Measurements from ENCODE around the gene CBX8.

Gene CBX8

DNA sequence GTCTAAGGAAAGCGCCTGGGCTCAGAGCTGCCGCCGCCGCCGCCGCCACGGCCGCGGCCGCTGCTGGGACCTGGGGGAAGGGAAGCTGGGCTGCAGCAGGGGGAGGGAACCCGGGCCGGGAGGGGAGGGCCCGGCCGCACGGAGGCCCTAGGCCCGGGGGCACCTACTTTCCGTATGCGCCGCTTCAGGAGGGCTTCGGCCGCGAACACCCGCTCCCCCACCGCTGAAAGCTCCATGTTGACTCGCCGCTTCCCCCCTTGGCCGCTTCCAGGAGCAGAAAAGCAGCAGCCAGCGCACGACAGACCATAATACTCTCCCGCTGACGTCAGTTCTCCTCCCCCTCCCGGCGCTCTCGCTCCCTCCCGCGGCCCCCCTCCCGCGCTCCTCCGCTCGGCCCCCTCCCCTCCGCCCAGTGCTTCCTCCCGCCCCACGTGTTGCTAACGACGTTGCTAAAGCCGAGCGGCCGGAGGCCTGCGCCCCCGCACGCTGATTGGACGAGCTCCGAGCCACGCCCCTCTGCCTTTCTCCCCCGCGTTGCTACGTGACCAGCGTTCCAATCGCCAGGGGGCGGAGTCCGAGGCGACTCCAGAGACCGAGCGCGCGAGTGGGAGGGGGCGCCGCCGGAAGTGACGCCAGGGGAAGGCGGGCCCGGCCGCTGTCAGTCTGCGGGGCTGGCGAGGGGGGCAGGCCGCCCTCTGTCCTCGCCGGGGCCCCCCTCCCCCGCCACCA is at the start of gene CBX8:
Gene CBX8, minus strand, starts transcription at position 315 of the 729 bp plus-strand sequence. Its CDS starts 79 bp downstream, at position 236.
- peak; percentile 99 to 100 for DNase-seq

DNA sequence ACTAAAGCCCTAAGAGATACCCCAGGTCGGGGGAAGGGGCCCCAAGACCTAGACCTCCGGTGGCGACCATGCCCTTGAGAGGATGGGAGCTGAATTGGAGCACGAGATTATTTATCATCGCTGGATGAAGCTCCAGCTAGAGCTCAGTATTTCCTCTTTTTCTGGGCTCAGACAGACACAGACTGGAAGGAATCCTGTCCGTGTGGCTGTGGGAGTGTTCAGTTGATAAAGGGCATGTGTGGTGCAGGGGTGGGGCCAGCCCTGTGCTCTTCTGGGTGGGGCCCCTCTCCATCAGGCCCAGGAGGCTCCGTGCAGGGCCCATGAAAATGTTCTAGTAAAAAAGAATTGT is 48.7 kb upstream of the CBX8 start:
- DNase-seq: no peak

DNA sequence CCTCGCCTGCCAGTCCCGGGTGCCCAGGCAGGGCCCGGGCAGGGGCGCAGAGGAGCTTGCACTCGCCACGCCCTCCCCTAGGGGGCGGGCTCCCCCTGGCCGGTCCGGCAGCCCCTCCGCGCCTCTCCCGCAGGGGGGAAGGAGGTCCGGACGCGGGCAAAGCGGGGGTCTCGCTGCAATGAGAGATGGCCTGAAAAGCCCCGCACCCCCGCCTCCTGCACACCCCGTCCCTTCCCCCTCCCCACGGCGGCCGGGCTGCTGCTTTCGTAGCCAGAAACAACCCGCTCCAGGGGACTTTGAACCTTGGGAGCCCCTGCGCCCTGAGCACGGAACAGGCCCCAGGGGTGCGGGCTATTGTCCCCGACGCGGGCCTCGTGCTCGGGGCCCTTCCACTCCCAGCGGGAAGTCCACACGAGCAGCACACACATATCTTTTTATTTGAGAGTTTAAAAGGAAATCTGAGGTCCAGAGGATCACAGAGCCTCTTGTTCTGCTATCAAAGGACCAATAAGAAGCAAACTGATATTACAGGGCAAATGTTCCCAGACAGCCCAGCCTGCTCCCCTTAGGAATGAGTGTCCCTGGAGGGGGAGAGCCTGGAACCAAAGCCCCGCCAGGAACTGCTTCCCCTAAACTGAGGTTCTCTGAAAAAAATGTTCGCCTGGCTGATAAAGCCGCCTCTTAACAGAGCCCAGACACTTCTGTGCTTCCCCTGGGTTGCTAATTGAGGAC is 48.2 kb upstream of the CBX8 start:
- DNase-seq: peak; percentile 63

DNA sequence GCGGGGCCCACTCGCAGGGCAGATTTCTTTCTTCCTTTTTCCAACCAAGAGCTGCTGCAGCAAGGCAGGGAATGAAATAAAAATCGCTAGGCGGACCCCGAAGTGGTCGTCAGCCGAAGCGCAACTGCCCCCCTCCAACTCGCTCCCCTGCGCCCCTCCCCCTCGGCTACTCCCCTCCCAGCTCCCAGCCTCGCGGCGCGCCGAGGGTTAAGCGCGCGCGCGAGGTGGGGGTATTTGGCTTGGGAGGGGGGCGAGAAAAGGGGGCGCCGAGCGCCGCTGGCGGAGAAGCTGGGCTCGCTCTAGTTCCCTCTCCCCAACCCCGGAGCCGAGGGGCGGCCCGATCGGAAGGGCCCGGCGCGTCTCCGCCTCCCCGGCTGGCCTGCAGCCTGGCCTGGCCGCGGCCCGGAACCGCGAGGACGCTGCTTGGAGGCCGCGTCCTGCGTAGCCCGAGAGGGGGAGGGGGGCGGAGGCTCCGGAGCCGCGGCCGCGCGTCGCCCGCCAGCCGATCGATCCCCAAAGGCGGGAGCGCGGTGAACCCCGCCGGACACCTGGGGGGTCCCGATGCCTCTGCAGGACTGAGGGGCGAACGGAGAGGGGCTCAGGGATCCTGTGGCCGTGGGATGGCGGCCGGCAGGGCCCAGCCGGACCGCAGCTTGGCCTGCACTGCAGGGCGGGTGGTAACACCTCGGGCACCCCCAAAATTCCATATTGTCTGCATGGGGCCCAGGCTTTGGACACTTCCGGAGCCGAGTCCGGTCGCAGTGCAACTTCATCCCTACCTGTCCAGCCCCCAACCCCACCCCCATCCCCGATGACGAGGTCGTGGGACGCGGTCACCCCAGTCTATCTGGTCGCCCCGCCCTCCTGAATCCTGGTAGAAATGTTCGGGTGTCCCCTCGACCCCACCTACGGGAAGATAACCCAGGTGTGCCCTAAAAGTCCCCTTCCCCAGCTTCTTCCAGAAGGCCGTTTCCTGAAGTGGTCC is 47.2 kb upstream of the CBX8 start:
- no peak for DNase-seq

DNA sequence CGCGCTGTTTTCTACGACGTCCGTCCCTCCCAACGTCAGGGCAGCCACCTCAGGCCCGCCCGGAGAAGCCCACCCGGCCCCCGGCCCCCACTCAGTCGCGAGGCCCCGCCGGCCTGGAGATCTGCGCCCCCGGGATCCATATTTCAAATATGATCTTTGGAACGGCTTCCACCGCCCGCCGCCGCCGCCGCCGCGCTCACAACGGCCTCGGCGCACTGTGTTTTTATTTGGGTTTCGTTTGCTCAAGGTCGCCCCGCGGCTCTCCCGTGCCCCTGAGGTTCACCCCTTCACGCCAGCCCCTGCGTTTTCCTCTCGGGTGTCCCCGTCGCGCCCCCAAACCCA is 46.6 kb upstream of the CBX8 start:
- no peak for DNase-seq

DNA sequence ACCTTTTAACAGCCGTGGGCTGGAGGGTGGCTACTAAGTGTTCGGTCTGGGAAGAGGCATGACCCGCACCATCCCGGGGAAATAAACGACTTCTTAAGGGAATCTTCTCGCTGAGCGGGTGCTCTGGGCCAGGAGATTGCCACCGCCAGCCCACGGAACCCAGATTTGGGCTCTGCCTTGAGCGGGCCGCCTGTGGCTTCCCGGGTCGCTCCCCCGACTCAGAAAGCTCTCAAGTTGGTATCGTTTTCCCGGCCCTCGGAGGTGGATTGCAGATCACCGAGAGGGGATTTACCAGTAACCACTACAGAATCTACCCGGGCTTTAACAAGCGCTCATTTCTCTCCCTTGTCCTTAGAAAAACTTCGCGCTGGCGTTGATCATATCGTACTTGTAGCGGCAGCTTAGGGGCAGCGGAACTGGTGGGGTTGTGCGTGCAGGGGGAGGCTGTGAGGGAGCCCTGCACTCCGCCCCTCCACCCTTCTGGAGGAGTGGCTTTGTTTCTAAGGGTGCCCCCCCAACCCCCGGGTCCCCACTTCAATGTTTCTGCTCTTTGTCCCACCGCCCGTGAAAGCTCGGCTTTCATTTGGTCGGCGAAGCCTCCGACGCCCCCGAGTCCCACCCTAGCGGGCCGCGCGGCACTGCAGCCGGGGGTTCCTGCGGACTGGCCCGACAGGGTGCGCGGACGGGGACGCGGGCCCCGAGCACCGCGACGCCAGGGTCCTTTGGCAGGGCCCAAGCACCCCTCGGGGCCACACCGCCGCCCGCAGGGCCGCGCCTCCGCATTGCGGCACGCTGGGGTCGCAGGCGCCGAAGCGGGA is 46.0 kb upstream of the CBX8 start:
- DNase-seq: no peak

DNA sequence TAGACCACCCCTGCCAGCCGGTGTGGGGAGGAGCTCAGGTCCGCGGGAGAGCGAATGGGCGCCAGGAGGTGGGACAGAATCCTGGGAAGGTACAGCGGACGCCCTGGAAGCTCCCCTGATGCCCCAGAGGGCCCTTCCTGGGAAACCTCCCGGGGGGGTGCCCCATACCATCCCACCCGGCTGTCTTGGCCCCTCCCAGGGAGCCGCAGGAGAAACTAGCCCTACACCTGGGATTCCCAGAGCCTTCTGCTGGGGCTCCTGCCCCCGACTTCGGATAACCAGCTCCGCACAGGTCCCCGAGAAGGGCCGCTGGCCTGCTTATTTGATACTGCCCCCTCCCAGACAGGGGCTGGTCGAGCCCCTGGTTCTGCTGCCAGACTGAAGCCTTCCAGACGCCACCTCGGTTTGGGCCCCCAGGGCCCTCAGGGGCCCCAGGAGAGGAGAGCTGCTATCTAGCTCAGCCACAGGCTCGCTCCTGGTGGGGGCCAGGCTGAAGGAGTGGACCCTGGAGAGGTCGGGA is 45.3 kb upstream of the CBX8 start:
- no peak for DNase-seq

DNA sequence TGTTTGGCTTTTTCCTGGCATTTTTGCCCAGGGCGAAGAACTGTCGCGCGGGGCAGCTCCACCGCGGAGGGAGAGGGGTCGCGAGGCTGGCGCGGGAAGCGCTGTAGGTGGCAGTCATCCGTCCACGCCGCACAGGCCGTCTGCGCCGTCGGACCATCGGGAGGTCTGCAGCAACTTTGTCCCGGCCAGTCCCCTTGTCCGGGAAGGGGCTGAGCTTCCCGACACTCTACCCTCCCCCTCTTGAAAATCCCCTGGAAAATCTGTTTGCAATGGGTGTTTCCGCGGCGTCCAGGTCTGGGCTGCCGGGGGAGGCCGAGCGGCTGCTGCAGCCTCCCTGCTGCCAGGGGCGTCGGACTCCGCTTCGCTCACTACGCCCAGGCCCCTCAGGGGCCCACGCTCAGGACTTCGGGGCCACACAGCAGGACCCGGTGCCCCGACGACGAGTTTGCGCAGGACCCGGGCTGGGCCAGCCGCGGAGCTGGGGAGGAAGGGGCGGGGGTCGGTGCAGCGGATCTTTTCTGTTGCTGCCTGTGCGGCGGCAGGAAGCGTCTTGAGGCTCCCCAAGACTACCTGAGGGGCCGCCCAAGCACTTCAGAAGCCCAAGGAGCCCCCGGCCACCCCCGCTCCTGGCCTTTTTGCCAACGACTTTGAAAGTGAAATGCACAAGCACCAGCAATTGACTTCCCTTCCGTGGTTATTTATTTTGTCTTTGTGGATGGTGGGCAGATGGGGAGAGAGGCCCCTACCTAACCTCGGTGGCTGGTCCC is 44.7 kb upstream of the CBX8 start:
- no peak for DNase-seq

DNA sequence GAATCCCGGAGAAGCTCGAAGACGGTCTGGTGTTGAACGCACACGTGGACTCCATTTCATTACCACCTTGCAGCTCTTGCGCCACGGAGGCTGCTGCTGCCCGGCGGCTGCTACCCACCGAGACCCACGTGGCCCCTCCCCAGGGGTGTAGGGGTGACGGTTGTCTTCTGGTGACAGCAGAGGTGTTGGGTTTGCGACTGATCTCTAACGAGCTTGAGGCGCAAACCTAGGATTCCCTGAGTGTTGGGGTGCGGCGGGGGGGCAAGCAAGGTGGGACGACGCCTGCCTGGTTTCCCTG is 44.1 kb upstream of the CBX8 start:
- no peak for DNase-seq

DNA sequence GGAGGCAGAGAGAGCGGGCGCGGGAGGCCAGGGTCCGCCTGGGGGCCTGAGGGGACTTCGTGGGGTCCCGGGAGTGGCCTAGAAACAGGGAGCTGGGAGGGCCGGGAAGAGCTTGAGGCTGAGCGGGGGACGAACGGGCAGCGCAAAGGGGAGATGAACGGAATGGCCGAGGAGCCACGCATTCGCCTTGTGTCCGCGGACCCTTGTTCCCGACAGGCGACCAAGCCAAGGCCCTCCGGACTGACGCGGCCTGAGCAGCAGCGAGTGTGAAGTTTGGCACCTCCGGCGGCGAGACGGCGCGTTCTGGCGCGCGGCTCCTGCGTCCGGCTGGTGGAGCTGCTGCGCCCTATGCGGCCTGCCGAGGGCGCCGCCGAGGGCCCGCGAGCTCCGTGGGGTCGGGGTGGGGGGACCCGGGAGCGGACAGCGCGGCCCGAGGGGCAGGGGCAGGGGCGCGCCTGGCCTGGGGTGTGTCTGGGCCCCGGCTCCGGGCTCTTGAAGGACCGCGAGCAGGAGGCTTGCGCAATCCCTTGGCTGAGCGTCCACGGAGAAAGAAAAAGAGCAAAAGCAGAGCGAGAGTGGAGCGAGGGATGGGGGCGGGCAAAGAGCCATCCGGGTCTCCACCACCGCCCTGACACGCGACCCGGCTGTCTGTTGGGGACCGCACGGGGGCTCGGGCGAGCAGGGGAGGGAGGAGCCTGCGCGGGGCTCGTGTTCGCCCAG is 43.6 kb upstream of the CBX8 start:
- DNase-seq: peak in 1 of 2 donors; percentile 39

DNA sequence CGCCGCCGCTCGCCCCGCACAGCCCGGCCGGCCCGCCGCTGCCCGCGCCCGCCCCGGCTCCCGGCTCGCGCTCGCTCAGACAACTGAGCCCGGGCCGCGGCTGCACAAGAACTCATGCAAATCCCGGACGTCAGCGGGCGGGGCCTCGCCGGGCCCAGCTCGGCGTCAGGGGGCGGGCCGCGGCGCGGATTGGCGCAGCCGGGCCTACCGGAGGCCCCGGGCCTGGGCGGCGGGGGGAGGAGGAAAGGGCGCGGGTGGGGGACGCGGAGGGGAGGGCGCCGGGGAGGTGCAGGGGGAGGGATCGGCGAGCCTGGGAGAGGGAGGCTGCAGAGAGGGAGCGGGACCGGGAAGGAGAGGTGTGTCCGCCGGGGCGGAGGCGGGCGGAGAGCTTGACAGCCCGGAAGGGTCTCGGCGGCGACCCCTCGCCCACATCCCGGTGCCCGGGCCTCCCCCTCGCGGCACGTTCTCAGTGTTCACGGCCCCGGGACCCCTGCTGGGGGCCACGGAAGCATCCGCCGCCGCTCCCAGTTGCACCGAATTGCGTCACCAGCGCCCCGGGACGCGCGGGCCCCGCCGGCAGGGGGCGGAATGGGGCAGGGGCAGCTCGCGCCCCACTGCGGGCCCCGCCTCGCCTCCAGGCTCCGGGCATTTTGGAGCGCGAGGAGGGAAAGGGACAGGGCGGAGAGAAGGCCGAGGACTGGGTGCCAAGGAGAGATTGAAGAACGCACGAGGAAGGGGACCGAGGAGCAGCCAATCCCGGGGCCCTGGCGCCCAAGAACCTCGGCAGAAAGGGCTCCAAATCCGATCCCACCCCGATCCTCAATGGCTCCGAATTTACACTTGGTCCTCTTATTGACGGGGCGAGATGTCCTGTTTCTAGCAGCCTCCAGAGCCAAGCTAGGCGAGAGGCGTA is 42.7 kb upstream of the CBX8 start, which contains the start of gene CBX4:
Gene CBX4, minus strand, starts transcription at position 85 of the 913 bp plus-strand sequence. CDS start 189 bp downstream, outside the sequence.
- DNase-seq: peak; percentile 90 to 94

DNA sequence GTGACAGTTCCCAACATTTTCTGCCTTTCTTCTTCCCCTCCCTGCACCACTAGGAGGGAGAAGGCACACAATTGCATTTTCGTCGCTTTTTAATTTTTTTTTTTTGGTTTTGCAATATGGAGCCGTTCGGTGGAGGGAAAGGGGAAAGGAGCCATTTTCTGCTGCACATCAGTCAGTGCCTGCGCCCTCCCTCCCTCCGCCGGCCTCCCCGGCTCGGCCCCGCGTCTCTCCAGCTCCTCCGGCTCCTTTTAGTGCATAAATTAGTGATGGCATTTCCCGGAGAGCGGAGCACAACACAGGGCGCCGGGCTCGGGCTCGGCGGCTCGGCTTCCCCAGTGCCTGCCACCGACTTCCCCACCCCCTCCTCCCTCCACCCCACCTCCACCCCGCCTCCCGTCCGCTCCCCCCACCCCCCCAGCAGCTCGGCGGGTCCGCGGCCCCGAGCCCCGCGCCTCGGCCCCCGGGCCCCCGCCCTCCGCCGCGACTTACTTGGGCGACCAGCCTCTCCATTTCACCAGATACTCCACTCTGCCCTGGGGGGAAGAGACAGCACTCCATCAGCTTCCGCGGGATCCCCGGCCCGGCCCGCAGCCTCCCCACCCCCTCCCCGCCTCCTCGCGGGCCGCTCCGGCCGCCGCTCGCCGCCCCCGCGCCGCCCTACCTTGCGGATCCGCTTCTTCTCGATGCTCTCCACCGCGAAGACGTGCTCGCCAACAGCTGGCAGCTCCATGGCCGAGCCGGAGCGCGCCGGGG is 41.8 kb upstream of the CBX8 start:
- peak; percentile 61 to 62 for DNase-seq

DNA sequence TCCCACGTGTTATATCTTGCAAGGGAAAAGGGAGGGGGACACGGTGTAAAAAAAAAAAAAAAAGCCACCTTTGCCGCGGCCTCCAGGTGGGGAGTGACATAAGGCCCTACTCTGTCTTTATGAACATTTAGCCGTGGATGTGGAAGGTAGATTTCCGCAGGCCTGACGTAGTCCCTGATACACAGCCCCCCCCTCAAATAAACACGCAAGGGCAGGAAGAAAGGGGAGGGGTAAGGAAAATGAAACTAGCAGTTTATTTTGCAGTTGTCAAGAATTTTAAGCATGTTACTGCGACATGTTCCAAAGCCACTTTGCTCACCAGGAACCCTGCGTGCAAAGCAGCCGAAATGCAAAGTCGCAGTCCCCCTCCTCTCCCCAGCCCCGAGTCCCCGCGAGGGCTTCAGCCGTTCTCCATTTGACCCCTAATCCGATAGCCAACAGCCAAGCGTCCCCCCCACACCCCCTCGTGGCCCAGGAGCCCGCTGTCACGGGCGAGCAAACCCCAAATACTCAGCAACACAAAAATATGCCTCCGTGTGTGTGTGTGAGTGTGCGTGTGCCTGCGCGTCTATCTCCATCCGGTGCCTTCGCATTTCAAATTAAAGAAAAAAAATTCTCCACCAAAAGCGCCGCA is 41.1 kb upstream of the CBX8 start:
- no peak for DNase-seq

DNA sequence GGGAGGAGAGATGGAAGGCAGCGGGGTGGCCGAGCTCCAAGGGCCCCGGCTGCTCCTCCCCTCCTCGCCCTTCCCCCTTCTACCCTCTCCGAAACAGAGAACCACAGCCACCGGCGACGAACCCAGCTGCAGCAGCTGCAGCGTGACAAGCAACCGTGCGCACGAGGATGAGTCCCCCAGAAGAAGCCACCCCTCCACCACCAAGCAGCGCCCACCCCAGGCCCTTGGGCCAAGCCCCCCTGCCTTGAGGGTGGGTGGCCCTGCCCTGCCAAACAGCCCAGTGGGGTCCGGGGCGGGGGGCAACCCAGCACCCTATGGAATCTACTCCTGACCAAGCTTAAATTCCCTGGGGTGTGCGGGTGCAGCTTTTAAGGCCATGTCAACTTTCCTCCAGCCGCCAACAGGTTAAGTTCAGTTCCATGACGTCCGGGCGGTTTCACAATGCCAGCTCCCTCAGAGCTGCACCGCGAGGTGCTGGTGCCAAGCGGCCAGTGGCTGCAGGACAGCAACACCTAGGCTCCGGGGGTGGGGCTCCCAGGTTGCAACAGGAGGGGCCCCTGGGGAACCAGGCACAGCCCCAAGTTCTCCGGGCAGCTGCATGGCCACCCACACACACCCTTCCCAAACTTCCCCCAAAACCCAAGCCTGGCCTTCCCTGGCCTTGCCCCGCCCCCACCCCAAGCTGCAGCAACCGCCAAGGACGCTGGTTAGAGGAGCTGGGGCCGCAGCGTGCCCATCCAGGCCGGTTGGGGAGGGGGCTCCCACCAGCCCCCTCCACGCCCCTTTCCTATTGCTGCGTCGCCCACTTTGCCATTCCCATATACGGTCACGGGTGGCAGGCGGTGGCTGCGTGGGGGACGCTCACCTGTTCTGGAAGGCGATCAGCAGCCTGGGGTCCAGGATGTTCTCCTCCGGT is 40.4 kb upstream of the CBX8 start:
- peak in 1 of 2 donors; percentile 63 for DNase-seq

DNA sequence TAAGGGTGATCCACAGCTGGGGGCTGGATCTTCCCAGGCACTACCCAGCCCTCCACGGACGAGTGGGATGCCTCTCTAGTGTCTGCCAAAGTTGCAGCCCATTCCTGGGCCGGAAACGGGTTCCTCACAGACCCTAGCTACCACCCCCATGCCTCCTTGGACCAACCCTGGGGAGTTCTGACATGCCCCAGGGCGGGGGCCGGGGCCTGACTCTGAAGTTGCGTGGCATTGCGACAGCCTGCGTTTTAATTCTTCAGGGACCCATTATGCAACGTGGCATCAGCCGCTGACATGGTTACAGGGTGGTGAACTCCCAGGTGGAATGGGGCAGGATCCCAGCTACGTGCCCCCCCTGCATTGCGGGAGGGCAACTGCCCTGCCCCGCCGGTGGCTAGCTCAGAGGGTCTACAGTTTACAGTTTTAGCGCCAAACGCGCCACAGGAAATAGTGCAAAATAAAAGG is 39.7 kb upstream of the CBX8 start:
- no peak for DNase-seq

DNA sequence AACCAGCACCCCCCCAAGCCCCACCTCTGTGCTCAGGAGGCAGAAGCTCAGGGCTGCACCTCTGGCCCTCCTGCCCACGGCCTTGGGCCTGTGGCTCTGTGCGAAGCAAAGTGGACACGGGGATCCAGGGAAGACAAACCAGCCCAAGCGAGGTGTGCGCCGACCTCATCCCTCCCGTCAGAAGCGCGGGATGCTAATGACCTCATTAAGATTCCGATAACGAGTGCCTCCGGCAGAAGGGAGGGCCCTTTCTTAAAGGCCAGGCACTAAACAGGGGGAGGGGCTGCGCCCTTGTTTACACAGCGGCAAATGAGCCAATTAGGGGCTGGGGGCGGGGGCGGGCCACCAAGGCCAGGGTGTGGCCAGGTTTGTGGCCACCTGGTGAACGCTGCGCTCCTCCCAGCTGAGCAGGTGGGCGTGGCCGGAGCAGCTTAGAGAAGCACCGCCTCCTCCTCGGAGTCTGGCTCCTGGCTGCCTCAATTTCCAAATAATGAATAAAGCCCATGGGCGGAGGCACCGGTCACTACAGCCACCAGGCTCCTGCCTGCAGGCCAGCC is 39.2 kb upstream of the CBX8 start:
- DNase-seq: no peak

DNA sequence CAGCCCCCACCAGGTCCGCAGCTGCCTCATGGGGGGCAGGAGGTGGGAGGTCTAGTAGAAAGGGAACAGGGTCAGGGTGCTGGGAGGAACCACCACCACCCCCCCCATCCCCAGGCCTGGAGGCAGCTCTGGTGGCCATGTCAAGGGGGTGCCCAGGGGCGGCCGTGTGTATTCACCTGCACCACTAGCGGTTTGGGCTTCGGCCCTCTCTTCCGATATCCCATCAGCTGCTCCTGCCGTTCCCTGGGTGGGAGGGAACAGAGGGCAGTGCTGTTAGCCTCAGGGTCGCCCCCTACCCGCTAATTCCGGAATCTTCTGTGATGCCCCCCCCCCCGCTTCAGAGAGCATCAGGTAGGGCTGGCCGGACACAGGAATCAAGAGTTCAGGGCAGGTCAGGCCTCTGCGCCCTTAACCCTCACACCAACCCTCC is 38.6 kb upstream of the CBX8 start:
- DNase-seq: no peak
